GM18520 (cell line): ENCODE measurements around the gene ANKRD60.

Experiments
- ATAC-seq: cut with Tn5 transposase; IDR thresholded peaks from one replicate; pipeline ENCODE4 v1.9.1; 2021; ENCODE audit not compliant: unreplicated experiment

Gene ANKRD60

DNA sequence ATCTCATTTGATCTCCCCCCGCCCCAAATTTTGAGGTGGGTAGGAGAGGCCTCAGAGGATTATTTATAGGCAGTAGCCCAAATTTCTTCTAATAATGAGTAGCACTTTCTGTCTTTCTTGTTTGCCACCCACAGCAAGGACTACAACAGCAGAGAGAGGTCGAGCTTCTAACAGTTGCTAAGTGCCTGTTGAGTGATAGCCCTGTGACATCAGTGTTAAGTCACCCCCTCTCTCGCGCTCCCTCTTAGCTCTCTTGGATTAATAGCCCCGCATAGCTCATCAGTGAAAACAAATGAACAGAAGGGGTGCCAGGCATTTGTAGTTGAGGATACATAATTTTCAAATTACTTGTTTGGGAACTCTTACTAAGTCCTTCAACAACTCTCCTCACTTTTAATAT is 3.5 kb downstream of the ANKRD60 start:
- no peak for ATAC-seq

DNA sequence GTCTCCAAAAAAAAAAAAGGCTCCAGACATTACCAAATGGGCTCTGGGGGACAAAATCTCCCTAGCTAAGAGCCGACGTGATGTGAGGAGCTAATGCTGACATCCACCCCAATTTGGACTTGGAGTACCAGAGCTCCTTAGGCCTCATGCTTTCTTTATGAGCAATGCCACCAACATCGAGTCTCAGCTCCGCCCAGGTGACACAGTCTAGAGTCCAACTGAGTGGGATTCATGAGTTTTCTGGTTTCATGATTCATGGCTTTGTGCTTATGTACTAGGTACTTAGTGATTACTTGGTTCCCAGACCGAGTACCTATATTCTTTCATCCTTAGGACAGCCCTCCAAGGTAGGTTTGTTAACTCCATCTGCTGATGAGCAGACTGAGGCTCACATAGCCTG is 4.4 kb downstream of the ANKRD60 start:
- ATAC-seq, result no peak

DNA sequence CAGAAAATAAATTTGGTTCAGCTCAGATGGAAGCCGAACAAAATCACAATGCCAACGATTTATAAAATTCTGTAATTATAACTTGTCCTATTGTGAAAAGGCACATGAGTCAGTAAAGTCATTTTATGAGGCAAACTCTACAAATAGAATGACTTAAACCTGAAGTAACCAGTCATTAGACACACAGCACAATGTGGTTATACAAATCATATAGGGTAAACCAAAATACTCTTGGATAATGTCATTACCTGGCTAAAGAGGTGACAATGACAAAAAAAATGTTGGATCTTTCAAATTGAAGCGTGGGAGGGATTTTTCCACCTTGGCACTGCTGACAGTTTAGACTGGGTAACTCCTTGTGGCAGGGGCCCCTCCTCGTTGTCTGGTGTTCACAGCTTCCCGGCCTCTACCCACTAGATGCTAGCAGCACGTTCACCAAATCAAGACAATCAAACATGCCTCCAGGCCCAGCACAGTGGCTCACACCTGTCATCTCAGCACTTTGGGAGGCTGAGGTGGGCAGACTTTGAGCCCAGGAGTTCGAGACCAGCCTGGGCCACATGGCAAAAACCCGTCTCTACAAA is 5.0 kb downstream of the ANKRD60 start:
- ATAC-seq, result no peak

DNA sequence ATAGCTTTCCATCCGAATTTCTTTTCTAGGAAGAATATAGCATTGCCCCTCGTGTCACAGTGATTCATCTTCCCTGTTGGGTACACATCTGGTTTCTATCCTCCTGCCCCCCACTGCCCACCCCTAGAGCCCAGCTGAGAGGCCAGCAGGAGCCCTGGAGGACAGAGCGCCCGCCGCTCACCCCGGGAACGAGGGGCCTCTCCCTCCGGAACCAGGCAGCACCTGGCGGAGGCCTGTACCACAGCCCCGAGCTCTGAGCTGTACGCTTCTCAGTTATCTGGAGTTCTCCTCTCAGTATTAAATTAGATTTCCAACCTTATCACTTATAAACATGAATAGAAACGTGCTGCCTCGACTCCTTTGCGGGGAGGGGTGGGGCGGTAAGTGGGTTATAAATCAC is 6.0 kb downstream of the ANKRD60 start:
- ATAC-seq, result no peak

DNA sequence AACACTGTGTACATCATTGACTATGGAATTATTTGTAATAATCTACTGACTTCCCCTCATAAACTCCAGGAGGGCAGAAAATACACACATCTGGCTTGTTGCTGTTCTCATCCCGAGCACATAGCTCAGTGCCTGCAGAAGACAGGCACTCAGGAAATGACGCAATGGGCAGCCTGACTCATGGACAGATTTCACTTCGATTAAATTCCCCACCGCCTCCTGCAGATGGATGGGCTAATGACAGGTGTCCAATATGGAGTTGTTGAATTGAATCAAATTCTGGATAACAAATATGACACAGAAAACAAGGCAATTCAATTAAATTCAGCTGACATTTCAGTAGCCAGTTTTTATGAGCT is 9.1 kb downstream of the ANKRD60 start:
- ATAC-seq, result no peak

DNA sequence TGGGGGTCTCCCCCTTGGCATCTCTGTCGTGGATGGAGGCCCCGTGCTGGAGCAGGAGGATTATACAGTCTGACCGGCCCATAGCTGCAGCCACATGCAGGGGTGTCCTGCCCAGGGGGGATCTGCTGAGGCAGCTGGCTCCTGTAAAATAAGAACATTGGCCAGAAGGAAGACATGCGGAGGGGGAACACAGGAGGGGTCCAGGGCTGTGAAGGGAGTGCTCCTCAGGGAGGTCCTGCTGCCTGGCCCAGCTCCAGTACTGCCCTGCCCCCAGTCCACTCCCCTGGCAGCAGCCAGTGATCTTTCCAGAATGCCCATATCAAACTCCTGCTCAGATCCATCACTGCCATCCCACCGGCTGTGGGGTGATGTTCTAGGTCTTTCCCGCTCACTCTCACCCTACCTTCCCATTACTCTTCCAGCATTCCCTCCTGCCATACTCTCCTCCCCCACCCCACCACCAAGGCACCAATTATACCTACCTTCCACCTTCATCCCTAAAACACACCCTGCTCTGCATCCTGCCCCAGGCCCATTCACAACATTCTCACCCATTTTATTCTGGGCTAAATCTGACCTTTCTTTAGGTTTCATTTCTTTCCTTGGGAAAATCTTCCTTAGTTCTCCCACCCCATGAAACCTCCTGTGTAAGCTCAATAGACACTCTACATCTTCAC is 9.7 kb downstream of the ANKRD60 start:
- ATAC-seq, result no peak

DNA sequence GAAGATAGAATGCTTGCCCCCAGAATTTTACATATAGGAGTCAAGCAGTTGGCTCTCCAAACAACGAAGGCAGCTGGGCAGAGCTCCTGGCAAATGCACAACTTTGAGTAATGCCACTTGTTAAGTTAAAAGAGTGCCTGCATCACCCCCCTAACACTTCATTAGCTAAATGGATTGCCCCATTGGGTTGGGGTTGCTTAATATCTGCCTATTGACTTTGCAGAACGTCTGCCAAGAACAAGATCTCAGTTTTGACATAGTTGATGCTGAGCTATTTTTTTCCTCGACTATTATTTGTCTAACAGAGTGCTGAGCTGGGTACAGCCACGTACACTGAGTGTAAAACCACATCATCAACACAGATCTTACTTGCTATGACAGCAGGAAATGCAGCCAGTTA is 12.1 kb downstream of the ANKRD60 start:
- no peak for ATAC-seq

DNA sequence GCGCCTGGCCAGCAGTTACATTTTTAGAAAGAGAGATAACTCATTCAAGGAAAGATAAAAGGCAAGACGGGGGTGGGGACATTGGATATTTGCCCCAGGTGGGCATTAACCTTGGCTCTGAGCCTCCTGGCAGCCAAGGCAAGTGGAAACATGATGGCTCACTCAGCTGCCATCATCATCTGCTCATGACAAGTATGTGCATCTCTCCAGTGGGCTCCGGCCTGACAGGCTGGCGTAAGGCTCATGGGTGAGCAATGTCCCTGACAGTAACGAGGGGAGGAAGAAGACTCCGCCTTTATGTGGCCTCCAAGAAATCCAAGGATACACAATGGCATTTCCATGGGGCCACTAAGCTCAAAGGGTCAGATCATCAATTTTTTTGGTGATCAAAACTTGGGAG is 13.3 kb downstream of the ANKRD60 start:
- no peak for ATAC-seq

DNA sequence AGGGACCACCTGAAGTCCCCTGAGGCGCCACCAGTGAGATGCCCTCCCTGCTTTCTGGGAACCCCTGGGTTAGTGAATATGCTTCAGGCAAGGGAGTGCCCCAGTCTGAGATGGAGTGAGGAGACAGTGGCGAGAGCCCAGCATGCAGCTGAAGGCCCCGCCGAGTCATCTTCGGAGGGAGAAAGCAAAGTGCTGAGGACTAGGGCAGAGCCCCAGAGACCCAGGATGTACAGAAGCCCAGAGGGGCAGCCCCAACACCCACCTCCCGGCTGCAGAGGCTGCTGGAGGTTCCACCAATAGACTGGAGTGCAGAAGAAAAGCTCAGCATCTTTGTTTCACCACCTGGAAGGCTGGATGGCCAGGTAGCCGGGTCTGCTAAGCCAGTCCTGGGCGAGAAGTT is 14.1 kb downstream of the ANKRD60 start:
- no peak for ATAC-seq

DNA sequence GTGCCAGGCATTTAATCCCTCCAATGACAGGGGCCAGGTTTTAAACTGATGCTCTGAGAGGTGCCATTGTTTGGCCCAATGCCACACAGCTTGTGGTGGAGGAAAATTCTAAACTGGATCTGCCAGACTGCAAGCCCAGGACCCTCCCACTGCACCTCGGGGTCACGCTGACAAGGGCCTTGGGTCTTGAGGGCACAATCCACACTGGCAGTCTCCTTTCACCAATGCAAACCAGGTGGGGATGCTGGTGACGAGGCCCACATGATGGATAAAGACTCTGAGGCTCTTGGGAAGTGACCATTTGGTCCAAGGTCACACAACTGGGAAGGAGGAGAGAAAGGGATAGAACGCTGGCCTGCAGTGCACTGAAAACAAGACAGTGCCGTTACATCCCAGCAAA is 14.7 kb downstream of the ANKRD60 start:
- ATAC-seq, result no peak

DNA sequence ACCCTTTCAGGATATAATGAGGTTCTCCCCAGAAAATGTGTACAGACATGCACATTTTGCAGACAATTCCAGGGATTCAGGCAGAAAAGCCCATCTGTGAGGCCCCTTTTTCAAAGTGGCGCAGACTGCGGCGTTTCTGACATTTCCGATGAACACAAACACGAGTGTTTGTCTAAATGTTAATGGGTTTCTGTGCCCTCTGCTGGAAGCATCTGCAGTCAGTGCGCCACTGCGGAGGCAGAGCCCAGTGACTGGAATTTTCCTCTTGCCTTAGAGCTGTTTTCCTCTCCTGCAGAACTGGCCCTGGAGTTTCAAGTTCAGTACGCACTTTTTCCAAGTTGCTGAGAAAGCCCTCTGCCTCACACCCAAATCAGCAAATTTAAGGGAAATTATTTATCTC is 15.3 kb downstream of the ANKRD60 start:
- no peak for ATAC-seq

DNA sequence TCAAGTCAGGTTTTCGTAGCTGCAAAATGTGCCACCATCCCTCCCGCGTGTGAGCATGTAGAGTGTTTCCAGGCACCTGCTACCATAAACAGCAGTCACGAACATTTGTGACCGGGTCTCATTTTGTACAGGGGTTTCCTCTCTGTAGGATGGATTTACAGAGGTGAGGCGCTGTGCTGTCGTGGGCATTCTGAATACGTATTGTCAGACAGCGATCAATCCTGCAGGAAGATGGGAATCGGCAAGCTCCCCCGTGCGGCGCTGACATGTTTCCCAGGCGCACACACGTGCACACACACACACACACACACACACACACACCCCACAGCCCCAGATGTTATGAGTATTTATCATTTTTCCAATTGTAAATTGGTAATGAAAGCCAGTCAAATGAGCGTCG is 15.8 kb downstream of the ANKRD60 start:
- no peak for ATAC-seq

DNA sequence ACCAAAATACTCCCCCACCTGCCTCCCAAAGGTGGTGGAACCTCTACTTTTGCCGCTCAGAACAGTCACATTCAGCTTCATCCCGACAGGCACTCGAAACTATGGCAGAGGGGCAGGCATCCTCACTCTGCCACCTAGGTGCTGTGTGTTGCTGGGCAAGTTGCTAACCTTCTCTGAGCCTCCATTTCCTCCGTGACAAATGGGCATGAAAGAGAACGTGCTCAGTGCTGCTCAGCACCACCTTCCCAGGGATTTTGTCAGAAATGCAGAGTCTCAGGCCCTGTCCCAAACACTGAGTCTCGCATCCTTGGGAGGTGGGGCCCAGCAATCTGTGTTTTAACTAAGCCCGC is 18.1 kb downstream of the ANKRD60 start:
- no peak for ATAC-seq

DNA sequence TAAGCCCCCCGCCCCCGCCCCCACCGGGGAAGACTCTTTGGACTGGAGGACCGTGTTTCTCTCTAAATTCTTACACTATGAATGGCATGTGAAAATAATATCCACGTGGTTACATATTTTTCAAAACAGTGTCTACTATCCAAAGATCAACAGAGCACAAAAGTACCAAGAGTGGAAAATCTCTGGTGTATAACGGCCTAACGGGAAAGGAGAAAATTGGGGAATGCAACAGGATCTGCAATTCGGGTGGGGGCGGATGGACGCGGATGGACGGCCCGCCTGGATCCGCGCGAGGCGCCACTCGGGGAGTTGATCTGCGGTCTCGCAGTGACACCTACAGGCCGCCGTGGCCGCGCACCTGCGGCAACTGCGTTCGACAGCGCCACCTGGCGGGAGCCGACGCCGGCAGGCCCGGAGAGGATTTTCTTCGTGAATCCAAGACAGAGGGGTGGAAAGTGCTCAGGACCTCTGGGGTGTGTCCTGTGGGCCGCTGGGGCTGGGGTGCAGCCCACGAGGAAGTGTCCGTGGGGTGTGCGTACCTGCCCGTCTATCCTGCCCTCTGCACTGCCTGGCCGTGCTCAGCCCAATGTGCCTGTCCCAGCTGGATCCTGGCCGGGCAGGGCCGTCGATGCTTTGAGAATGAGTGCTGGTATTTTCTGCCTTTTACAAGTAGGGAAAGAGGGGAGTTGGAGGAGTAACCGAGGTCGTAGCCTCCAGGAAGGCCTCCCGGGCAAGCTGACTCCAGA is 18.6 kb downstream of the ANKRD60 start:
- ATAC-seq, result no peak

DNA sequence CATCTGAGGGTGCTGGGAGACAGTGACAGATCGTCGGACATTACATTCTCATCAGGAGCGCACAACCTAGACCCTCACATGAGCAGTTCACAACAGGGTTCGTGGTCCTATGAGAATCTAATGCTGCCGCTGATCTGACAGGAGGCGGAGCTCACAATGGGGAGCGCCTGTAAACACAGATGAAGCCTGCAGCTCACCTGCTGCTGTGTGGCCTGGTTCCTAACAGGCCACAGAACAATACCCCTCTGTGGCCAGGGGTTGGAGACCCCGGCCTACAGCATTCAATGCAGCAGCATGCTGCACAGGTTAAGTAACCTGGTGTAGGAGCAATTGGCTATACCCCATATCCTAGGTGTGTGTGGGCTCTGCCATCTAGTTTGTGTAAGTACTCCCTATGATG is 19.5 kb downstream of the ANKRD60 start:
- no peak for ATAC-seq

DNA sequence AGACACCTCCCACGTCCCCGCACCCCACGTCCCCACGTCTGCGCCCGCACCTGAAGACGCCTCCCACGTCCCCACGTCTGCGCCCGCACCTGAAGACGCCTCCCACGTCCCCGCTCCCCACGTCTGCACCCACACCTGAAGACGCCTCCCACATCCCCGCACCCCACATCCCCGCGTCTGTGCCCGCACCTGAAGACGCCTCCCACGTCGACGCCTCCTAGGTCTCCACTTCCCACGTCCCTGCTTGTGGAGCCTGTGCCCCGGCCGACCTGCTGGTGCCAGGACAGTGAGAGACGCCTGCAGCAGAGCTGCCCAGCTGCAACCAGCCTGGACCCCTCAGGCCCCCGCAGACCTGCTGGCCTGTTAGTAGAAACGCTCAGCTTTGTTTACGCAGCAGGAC is 22.6 kb downstream of the ANKRD60 start:
- ATAC-seq, result no peak

DNA sequence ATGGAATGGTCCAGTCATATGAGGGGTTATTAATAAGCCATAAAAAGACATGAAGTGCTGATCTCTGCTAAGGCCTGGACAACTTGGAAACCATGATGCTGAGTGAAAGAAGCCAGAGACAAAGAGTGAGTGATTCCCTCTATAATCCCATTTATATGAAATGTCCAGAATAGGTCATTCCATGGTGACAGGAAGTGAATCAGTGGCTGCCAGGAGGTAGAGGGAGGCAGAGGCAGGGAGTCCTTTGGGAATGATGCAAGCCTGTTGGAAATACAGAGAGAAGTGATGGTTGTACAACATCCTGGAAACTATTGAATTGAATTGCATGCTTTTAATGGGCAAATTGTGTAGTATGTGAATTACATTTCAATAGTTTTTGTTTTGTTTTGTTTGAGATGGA is 26.4 kb downstream of the ANKRD60 start:
- ATAC-seq, result no peak

DNA sequence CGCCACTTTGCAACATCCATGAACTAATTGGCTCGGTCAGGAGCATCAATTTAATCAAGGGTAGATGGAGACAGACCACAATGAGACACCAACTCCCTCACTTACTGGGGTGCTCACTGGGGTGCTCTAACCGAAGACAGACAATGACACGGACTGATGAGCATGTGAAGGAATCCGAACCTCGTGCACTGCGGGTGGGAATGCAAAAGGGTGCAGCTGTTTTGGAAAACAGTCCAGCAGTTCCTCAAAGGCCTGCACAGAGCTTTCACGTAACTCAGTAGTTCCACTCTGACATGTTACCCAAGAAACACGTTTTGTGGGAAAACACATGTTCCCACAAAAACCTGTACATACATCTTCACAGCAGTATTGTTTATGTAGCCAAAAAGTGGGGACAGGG is 26.8 kb downstream of the ANKRD60 start:
- ATAC-seq, result no peak

DNA sequence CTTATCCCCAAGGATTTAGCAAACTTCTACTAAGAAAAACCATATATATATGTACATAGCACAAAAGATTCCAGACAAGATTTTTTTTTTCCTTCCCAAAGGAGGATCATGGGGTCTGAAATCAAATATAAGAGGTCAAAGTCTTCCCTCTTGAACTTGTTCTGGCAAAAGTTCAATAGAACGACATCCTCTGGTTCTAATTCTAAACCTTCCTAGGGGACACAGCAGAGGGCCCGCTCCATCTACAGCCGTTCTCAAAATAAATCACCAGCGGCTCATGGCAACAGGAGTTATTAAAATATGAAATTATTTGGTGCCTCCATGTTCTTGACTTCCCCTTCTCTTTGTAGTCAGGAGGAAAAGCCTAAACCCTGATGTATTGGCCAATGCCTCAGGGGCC is 29.0 kb downstream of the ANKRD60 start:
- ATAC-seq, result no peak

DNA sequence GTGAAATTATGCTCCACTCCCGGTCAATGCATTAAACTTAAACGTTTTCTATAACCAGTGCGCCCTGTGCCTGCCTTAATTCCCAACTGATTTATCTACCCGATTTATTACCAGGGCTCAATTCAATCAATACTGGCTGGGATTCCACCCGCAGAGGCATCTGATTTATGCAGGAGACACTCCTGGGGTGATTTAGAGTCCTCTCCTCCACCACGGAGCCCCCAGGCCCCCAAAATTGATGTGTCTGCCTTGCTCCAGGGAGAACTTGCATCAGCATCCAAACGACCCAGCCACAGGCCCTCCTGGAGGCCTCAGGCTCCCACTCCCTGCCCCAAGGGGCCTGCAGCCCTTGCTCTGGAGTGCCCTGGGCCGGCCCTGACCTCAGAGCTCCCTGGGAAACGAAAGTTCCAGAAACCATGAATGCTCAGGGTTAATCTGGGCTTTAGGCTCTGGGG is 29.5 kb downstream of the ANKRD60 start:
- no peak for ATAC-seq

DNA sequence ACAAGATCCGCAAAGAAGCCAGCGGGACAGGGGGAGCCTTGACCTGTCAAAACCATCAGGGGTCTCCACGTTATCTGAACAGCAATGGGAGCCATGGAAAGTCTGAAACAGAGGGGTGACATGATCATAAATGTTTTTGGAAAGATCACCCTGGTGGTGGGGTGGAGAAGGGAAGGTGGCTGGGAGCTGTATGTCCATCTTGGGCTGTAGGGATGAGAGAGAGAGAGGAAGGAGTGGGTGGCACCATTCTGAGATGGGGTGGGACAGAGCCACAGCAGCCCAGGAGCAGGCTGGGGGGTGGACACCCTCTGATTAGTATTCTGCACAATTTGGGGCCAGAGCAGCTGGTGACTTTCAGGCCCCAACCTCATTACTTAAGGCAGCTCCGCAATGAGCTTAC is 30.1 kb downstream of the ANKRD60 start:
- ATAC-seq, result no peak

DNA sequence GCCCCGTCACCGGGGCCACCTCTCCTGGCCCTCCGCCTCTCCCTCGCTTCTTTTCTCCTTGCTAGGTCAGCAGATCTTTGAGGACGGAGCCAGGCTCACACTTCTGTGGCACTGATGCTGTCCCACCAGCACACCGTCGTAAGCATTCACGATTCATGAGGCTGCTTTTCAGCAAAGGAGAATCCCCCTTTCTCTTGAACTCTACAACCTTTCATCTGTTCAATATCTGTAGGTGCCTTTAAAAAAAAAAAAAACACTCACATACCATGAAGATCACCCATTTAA is 31.3 kb downstream of the ANKRD60 start:
- no peak for ATAC-seq
